Right atrium auricular region (tissue), 2 donors: ENCODE measurements around the gene NANOGP8. TPM values are rescaled to one million over a fixed set of nuclear protein-coding genes. Genes with fewer than 3 reads are reported as not detected.

ENCODE experiments used
- DNase-seq: peaks from one replicate; pipeline ENCODE4 v3.0.0-alpha.2; 2019; ENCODE audit warnings: low spot score
- H3K27ac ChIP-seq, 2 donors: fragments of 200-600 bp; sonication (generic); 1 replicate in 1 of 2; 2 replicates in 1 of 2; pipeline ENCODE4 v1.5.1; 2016 to 2019
- H3K27me3 ChIP-seq, 2 donors: fragments of 200-600 bp; sonication (generic); one replicate each; pipeline versions ENCODE4 v1.5.1 to v1.6.0; 2017 to 2019
- H3K36me3 ChIP-seq: fragments of 200-600 bp; sonication (generic); one replicate; pipeline ENCODE4 v1.5.1; 2016
- H3K4me1 ChIP-seq, 2 donors: fragments of 200-600 bp; sonication (generic); one replicate each; pipeline versions ENCODE4 v1.5.1 to v1.6.0; 2017 to 2019
- H3K4me3 ChIP-seq, 2 donors: fragments of 200-600 bp; sonication (generic); 1 replicate in 1 of 2; 2 replicates in 1 of 2; pipeline ENCODE4 v1.5.1; 2017 to 2019; ENCODE audit warnings: mild to moderate bottlenecking in 1 of 2, moderate library complexity in 1 of 2
- H3K9me3 ChIP-seq, 2 donors: fragments of 200-600 bp; sonication (generic); one replicate each; pipeline ENCODE4 v1.5.1; 2019
- CTCF ChIP-seq, 2 donors: fragments of 200-600 bp; sonication (generic); IDR thresholded peaks; one replicate each; pipeline ENCODE4 v1.5.1; 2019; ENCODE audit warnings: antibody characterized with exemption in 2 of 2
- total RNA-seq, 2 donors: library from RNA; depleted of rRNA; stranded (reverse); fragments of >200 nt; gene quantifications; one replicate each; pipeline ENCODE4 v1.1.0, GENCODE V29; 2016

The NANOGP8 gene
- total RNA-seq, 2 donors from 2014 or later, result 0.39 TPM; not detected in 1

- Histone ChIP-seq H3K4me3 (no peak overlapping the region), H3K36me3 (no peaks in the 10 kb centered on the region), H3K27me3 (no peaks in the 10 kb centered on the region), H3K4me1 (no peaks in the 10 kb centered on the region), H3K9me3 (no peaks in the 10 kb centered on the region), H3K27ac (no peak overlapping the region)
- DNase-seq, result no peak
- TF ChIP-seq CTCF (IDR thresholded peaks at IDR 0.05), result no peak
Observed at GRCh38 chr15:35080226-35080625, 4.9 kb downstream of the NANOGP8 start.

GRCh38 chr15:35078221-35078915 lies 6.7 kb downstream of the NANOGP8 start:
- Histone ChIP-seq H3K36me3 (no peaks in the 10 kb centered on the region), H3K9me3 (no peaks in the 10 kb centered on the region), H3K4me1 (no peaks in the 10 kb centered on the region), H3K4me3 (no peak overlapping the region), H3K27me3 (no peaks in the 10 kb centered on the region), H3K27ac (no peak overlapping the region)
- no peak for DNase-seq
- peak; percentile 66 to 84 for TF ChIP-seq CTCF (IDR thresholded peaks at IDR 0.05)

- Histone ChIP-seq H3K27me3 (no peaks in the 10 kb centered on the region), H3K9me3 (no peaks in the 10 kb centered on the region), H3K4me3 (no peak overlapping the region), H3K36me3 (no peaks in the 10 kb centered on the region), H3K27ac (no peak overlapping the region), H3K4me1 (no peaks in the 10 kb centered on the region)
- no peak for DNase-seq
- TF ChIP-seq CTCF (IDR thresholded peaks at IDR 0.05), result no peak
Observed at GRCh38 chr15:35071106-35071505, 14.0 kb downstream of the NANOGP8 start.

- no peaks in the 10 kb centered on the region for H3K4me1 ChIP-seq
- H3K9me3 ChIP-seq, result no peaks in the 10 kb centered on the region
- no peak for TF ChIP-seq CTCF (IDR thresholded peaks at IDR 0.05)
- no peaks in the 10 kb centered on the region for H3K27me3 ChIP-seq
- DNase-seq, result no peak
- no peak overlapping the region for H3K27ac ChIP-seq
- no peak overlapping the region for H3K4me3 ChIP-seq
- H3K36me3 ChIP-seq, result no peaks in the 10 kb centered on the region
Observed at GRCh38 chr15:35068846-35069475, 16.1 kb downstream of the NANOGP8 start.

GRCh38 chr15:35067496-35068347 lies 17.4 kb downstream of the NANOGP8 start:
- Histone ChIP-seq H3K4me3 (no peak overlapping the region), H3K36me3 (no peaks in the 10 kb centered on the region), H3K27me3 (no peaks in the 10 kb centered on the region), H3K27ac (no peak overlapping the region), H3K4me1 (no peaks in the 10 kb centered on the region), H3K9me3 (no peaks in the 10 kb centered on the region)
- no peak for DNase-seq
- TF ChIP-seq CTCF (IDR thresholded peaks at IDR 0.05), result no peak
